ENCODE measurements around the gene CELSR1. TPM values are rescaled to one million over a fixed set of nuclear protein-coding genes. Genes with fewer than 3 reads are reported as not detected.

CELSR1 gene
- total and polyA plus RNA-seq, 2 donors (not counting 1 experiment from before 2014, with no cell fraction given) = 30.2 to 34.8 TPM

GRCh38 chr22:46574993-46575910 lies 37.8 kb upstream of the CELSR1 start:
- peak overlapping the region; percentile 91 for H3K4me2 ChIP-seq (replicated peaks; ENCODE audit: low read depth, low read length, poor library complexity, severe bottlenecking)
- H3K79me2 ChIP-seq (ENCODE audit: control insufficient read depth, insufficient read depth, low read length) = peaks cover 28% of the 10 kb centered on the region
- H3K27ac ChIP-seq (ENCODE audit: low read length in 2 of 2) = no peak overlapping the region
- peak overlapping the region; percentile 73 for H2AFZ ChIP-seq (ENCODE audit: insufficient read depth, low read depth, low read length, poor library complexity, severe bottlenecking)
- no peaks in the 10 kb centered on the region for H3K27me3 Mint-ChIP-seq
- TF ChIP-seq CTCF (IDR thresholded peaks at IDR 0.05) (no peak), EZH2 (IDR thresholded peaks at IDR 0.05; ENCODE audit: borderline replicate concordance, insufficient read depth, low read depth, low read length, poor library complexity, severe bottlenecking) (no peak)
- POLR2A ChIA-PET = interaction anchor here (0.7 kb wide), 1 partner anchor 13 kb away, joined by 4 read pairs; no protein-coding TSS in a partner anchor
- WGBS (ENCODE audit: insufficient coverage) = 94% methylated on average over 17 of the region's 19 CpGs
- peaks cover 40% of the 10 kb centered on the region for H3K4me1 Mint-ChIP-seq
- no peaks in the 10 kb centered on the region for H3K36me3 ChIP-seq (replicated peaks in 1 of 2; ENCODE audit: control extremely low read depth in 1 of 2, control insufficient read depth in 1 of 2, extremely low read depth in 1 of 2, insufficient read depth in 2 of 2, low read length in 1 of 2)
- no peaks in the 10 kb centered on the region for H3K27me3 ChIP-seq (replicated peaks in 1 of 4; ENCODE audit: control extremely low read depth in 1 of 4, control insufficient read depth in 3 of 4, insufficient read depth in 4 of 4, low read length in 3 of 4)
- H4K20me1 ChIP-seq (ENCODE audit: control insufficient read depth, insufficient read depth, low read length, poor library complexity, severe bottlenecking) = peaks cover 15% of the 10 kb centered on the region
- no peak for DNase-seq
- H3K9me3 ChIP-seq (ENCODE audit: control extremely low read depth in 1 of 3, control insufficient read depth in 2 of 3, insufficient read depth in 1 of 3, low read length in 2 of 3) = peaks cover 0 to 28% (median 11%) of the 10 kb centered on the region in 3 donors
- H3K9ac ChIP-seq (ENCODE audit: low read length) = no peak overlapping the region
- peaks cover 32 to 39% of the 10 kb centered on the region in 2 donors for H3K4me1 ChIP-seq (ENCODE audit: control insufficient read depth in 2 of 2, insufficient read depth in 2 of 2, low read length in 2 of 2)
- CTCF ChIA-PET = interaction anchor here (1.2 to 2.3 kb wide), 2 partner anchors 12 to 42 kb away, joined by 3 to 11 read pairs; no protein-coding TSS in a partner anchor
- no peak overlapping the region for H3K4me3 ChIP-seq (ENCODE audit: control extremely low read depth in 1 of 5, extremely low read depth in 1 of 5, insufficient read depth in 1 of 5, low read depth in 2 of 5, low read length in 4 of 5)
- peaks cover 2% of the 10 kb centered on the region for H3K9me3 Mint-ChIP-seq (ENCODE audit: insufficient read depth)
- intact Hi-C loops (cut with micrococcal nuclease) = loop anchor here (5.0 kb wide), 2 partner anchors 37 to 162 kb away; partner anchors contain the start of gene CERK
- peak overlapping the region; percentile 73 for H3K27ac Mint-ChIP-seq
- peak overlapping the region; percentile 84 for H3K4me3 Mint-ChIP-seq
- ATAC-seq (ENCODE audit: low read depth) = no peak
